ENCODE results near the gene ACE.

DNA sequence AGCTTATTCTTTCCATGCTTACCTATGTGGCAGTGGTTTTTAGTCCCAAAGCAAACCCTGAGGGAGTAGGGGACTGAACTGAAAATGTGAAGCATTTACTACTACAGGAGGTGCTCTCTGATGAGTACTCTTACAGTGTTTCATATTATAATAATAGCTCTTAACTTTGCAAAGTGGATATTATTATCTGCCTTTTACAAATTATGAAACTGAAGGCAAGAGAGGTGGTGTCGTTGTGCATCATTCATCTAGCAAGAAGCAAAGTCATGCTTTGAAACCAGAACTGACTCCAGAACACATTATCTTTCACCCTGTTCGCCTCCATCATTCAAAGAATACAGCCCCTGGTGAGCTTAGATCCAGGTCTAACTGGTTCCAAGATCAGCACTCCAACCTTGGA lies 38.1 kb downstream of the ACE start:
- TF ChIP-seq, protein P1, sequence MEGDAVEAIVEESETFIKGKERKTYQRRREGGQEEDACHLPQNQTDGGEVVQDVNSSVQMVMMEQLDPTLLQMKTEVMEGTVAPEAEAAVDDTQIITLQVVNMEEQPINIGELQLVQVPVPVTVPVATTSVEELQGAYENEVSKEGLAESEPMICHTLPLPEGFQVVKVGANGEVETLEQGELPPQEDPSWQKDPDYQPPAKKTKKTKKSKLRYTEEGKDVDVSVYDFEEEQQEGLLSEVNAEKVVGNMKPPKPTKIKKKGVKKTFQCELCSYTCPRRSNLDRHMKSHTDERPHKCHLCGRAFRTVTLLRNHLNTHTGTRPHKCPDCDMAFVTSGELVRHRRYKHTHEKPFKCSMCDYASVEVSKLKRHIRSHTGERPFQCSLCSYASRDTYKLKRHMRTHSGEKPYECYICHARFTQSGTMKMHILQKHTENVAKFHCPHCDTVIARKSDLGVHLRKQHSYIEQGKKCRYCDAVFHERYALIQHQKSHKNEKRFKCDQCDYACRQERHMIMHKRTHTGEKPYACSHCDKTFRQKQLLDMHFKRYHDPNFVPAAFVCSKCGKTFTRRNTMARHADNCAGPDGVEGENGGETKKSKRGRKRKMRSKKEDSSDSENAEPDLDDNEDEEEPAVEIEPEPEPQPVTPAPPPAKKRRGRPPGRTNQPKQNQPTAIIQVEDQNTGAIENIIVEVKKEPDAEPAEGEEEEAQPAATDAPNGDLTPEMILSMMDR (IDR thresholded peaks at IDR 0.05) = no peak
- TF ChIP-seq EZH2 (IDR thresholded peaks at IDR 0.05) = no peak
- no peak for TF ChIP-seq EZH2phosphoT487 (IDR thresholded peaks at IDR 0.05)

Data from neural progenitor cell (in vitro differentiated cells).